Upper lobe of right lung (tissue), 1 donor: ENCODE data around the gene BDP1. TPM values are rescaled to one million over a fixed set of nuclear protein-coding genes. Genes with fewer than 3 reads are reported as not detected.

Experiments used
- ATAC-seq: fragments of 200-7000 bp; cut with Tn5 transposase; one replicate; pipeline ENCODE4 v1.9.1; 2020; ENCODE audit warnings: mild to moderate bottlenecking, moderate library complexity
- DNase-seq: peaks from one replicate; pipeline ENCODE4 v3.0.0-alpha.2; 2020
- H3K27ac ChIP-seq: fragments of 200-600 bp; one replicate; pipeline ENCODE4 v1.8.0; 2022
- H3K27me3 ChIP-seq: fragments of 200-600 bp; one replicate; pipeline ENCODE4 v1.8.0; 2022; ENCODE audit warnings: mild to moderate bottlenecking
- H3K36me3 ChIP-seq: fragments of 200-600 bp; one replicate; pipeline ENCODE4 v1.8.0; 2022
- H3K4me1 ChIP-seq: fragments of 200-600 bp; one replicate; pipeline ENCODE4 v1.8.0; 2022
- H3K4me3 ChIP-seq: fragments of 200-600 bp; one replicate; pipeline ENCODE4 v1.8.0; 2022; ENCODE audit warnings: mild to moderate bottlenecking
- H3K9me3 ChIP-seq: fragments of 200-600 bp; one replicate; pipeline ENCODE4 v1.8.0; 2022
- CTCF ChIP-seq: fragments of 200-600 bp; IDR thresholded peaks from one replicate; pipeline ENCODE4 v1.8.0; 2022; ENCODE audit warnings: antibody characterized with exemption
- intact Hi-C: fragments of 100-400 bp; cut with DNase I; formaldehyde crosslinking; loops from one replicate; pipeline ENCODE4 v1.11.0; 2022
- total RNA-seq: library from RNA; stranded (reverse); fragmentation: NEBNext Ultra II Directional; extraction: Animal tissue kit (Norgen Biotek cat#: 25700); gene quantifications from one replicate; pipeline ENCODE4 v1.2.1, GENCODE V29; 2021
- donor health status: DM: no; HTN: yes; CAD: no; lungs with severe emphysema.

Gene BDP1
- total RNA-seq, 1 donor from 2014 or later = 28.2 TPM

- Histone ChIP-seq H3K4me3 (peak overlapping the region; percentile 96), H3K27me3 (no peaks in the 10 kb centered on the region), H3K27ac (no peak overlapping the region), H3K36me3 (peaks cover 38% of the 10 kb centered on the region), H3K4me1 (peaks cover 19% of the 10 kb centered on the region), H3K9me3 (no peaks in the 10 kb centered on the region)
- intact Hi-C loops = no loop called here
- no peak for TF ChIP-seq CTCF
- ATAC-seq (no peak), DNase-seq (no peak)
These were observed 1.7 kb downstream of the BDP1 start for GRCh38 chr5:71457106-71457505.

DNA sequence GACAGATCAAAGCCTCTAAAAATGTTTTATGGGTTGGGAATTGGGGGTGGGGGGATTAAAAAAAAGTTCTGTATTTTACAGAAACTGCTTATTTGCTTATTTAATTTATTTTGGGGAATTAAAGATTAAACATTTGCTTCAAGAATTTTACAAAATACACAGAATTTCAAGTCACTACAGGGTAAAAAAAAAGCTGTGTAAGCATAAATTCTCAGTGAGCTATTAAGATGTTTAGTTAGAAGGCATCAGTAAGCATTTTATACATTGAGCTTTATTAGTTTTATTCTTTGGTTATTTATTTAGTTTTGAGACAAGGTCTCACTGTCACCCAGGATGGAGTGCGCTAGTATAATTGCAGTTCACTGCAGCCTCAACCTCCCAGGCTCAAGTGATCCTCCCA lies 5.2 kb downstream of the BDP1 start:
- H3K27ac ChIP-seq = no peak overlapping the region
- peaks cover 74% of the 10 kb centered on the region for H3K36me3 ChIP-seq
- H3K4me1 ChIP-seq = peaks cover 19% of the 10 kb centered on the region
- H3K4me3 ChIP-seq = no peak overlapping the region
- TF ChIP-seq CTCF = no peak
- ATAC-seq (no peak), DNase-seq (no peak)
- intact Hi-C loops = no loop called here
- H3K9me3 ChIP-seq = no peaks in the 10 kb centered on the region
- H3K27me3 ChIP-seq = no peaks in the 10 kb centered on the region

- TF ChIP-seq CTCF = no peak
- no peak overlapping the region for H3K27ac ChIP-seq
- H3K36me3 ChIP-seq = peaks cover 80% of the 10 kb centered on the region
- no peaks in the 10 kb centered on the region for H3K9me3 ChIP-seq
- intact Hi-C loops = no loop called here
- ATAC-seq (no peak), DNase-seq (no peak)
- no peak overlapping the region for H3K4me3 ChIP-seq
- H3K27me3 ChIP-seq = no peaks in the 10 kb centered on the region
- peaks cover 18% of the 10 kb centered on the region for H3K4me1 ChIP-seq
These were observed 5.9 kb downstream of the BDP1 start for GRCh38 chr5:71461360-71461759.

DNA sequence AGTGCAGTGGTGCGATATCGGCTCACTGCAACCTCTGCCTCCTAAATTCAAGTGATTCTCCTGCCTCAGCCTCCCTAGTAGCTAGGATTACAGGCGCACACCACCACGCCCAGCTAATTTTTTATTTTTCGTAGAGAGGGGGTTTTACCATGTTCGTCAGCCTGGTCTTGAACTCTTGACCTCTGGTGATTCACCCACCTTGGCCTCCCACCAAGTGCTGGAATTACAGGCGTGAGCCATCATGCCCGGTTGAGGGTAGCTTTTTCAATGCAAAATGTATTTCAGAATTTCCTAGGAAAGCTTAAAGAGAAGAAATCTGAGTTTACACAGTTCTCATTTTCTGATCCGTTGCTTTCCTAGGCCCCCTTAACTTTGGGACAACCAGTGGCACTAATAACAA lies 15.7 kb downstream of the BDP1 start:
- Histone ChIP-seq H3K27me3 (no peaks in the 10 kb centered on the region), H3K9me3 (no peaks in the 10 kb centered on the region), H3K4me1 (no peaks in the 10 kb centered on the region), H3K27ac (no peak overlapping the region), H3K36me3 (peaks cover 96% of the 10 kb centered on the region), H3K4me3 (no peak overlapping the region)
- no peak for ATAC-seq
- DNase-seq = no peak
- no peak for TF ChIP-seq CTCF
- intact Hi-C loops = no loop called here

GRCh38 chr5:71475788-71476384 lies 20.4 kb downstream of the BDP1 start:
- DNase-seq (no peak), ATAC-seq (peak; percentile 58)
- peak; percentile 52 for TF ChIP-seq CTCF
- no peaks in the 10 kb centered on the region for H3K27me3 ChIP-seq
- H3K36me3 ChIP-seq = peaks cover 85% of the 10 kb centered on the region
- H3K27ac ChIP-seq = no peak overlapping the region
- H3K4me3 ChIP-seq = no peak overlapping the region
- intact Hi-C loops = no loop called here
- H3K4me1 ChIP-seq = no peaks in the 10 kb centered on the region
- no peaks in the 10 kb centered on the region for H3K9me3 ChIP-seq

- Histone ChIP-seq H3K27ac (no peak overlapping the region), H3K4me1 (no peaks in the 10 kb centered on the region), H3K4me3 (no peak overlapping the region), H3K36me3 (peaks cover 69% of the 10 kb centered on the region), H3K9me3 (no peaks in the 10 kb centered on the region), H3K27me3 (no peaks in the 10 kb centered on the region)
- TF ChIP-seq CTCF = no peak
- DNase-seq = no peak
- no peak for ATAC-seq
- intact Hi-C loops = no loop called here
These were observed 26.0 kb downstream of the BDP1 start for GRCh38 chr5:71481441-71481840.
